GM10266 (cell line): ENCODE results near the gene ZNF124.
"Not testable (repeated sequence)": the region's sequence is repeated elsewhere in the genome, so short reads cannot be mapped to it uniquely, and the experiment has no call there.

ENCODE experiments used
- DNase-seq: peaks from one replicate; pipeline ENCODE4 v3.0.0; 2012; ENCODE audit errors: extremely low spot score
- CTCF ChIP-seq: IDR thresholded peaks from 2 replicates; pipeline ENCODE4 v1.5.1; 2012; ENCODE audit warnings: mild to moderate bottlenecking, low read depth; ENCODE audit not compliant: control insufficient read depth, insufficient read depth; ENCODE audit errors: missing control alignments

Gene ZNF124

GRCh38 chr1:247121382-247121781 is 50.4 kb downstream of the ZNF124 start:
- no peak for DNase-seq
- TF ChIP-seq CTCF, result no peak

- not testable (repeated sequence) for DNase-seq
These were observed 51.5 kb downstream of the ZNF124 start for GRCh38 chr1:247120408-247120668.

- no peak for DNase-seq
- TF ChIP-seq CTCF, result no peak
These were observed 52.0 kb downstream of the ZNF124 start for GRCh38 chr1:247119600-247120407.

- TF ChIP-seq CTCF, result peak; percentile 6
- DNase-seq, result peak; percentile 50
These were observed 52.8 kb downstream of the ZNF124 start for GRCh38 chr1:247118946-247119446.

- no peak for TF ChIP-seq CTCF
These were observed 56.3 kb downstream of the ZNF124 start for GRCh38 chr1:247115545-247115944.

GRCh38 chr1:247115141-247115510 is 56.7 kb downstream of the ZNF124 start:
- TF ChIP-seq CTCF, result no peak
- DNase-seq, result peak; percentile 19

More at GRCh38 chr1:247115545-247115944, 56.3 kb downstream of the ZNF124 start:
- no peak for DNase-seq

- TF ChIP-seq CTCF, result no peak
- no peak for DNase-seq
These were observed 57.3 kb downstream of the ZNF124 start for GRCh38 chr1:247114351-247115140.
